ENCODE data around the gene SMIM12. TPM values are rescaled to one million over a fixed set of nuclear protein-coding genes. Genes with fewer than 3 reads are reported as not detected.

The SMIM12 gene
- total RNA-seq, 1 experiment from 2014 or later = 35.8 TPM

DNA sequence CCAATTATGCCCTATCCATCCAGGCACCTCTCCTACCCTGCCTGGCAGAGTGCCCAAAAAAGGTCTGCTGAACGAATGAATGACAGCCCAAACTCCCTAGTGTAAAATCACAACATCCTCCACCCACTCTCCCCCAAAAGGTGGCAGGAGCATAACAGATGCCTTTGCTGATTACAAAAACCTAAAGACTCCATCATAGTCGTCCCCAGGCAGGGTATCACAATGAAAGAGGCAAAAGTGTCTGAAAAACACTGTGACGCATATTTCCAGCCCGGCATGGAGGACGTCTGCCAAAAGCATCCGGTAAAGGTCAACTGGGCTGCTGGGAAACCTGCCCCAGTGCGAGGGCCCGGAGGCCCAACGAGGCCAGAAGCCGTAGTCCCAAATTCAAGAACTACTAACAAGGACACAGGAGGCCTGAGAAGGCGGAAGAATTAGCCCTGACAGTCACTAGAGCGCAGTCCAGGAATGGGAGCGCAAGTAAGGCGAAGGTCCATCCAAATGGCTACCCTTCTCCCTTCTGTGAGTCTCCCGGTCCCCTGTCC lies 576 bp downstream of the SMIM12 start:
- peak; percentile 6 for DNase-seq
- peak overlapping the region; percentile 75 for H3K27ac Mint-ChIP-seq (ENCODE audit: unreplicated experiment)
- TF ChIP-seq, protein P1, sequence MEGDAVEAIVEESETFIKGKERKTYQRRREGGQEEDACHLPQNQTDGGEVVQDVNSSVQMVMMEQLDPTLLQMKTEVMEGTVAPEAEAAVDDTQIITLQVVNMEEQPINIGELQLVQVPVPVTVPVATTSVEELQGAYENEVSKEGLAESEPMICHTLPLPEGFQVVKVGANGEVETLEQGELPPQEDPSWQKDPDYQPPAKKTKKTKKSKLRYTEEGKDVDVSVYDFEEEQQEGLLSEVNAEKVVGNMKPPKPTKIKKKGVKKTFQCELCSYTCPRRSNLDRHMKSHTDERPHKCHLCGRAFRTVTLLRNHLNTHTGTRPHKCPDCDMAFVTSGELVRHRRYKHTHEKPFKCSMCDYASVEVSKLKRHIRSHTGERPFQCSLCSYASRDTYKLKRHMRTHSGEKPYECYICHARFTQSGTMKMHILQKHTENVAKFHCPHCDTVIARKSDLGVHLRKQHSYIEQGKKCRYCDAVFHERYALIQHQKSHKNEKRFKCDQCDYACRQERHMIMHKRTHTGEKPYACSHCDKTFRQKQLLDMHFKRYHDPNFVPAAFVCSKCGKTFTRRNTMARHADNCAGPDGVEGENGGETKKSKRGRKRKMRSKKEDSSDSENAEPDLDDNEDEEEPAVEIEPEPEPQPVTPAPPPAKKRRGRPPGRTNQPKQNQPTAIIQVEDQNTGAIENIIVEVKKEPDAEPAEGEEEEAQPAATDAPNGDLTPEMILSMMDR (IDR thresholded peaks at IDR 0.05; ENCODE audit: unreplicated experiment) = no peak
- CTCF ChIA-PET = interaction anchor here (0.8 to 1.5 kb wide), 7 partner anchors 24 to 173 kb away, joined by 3 to 6 read pairs (median 5); partner anchors contain the start of genes TMEM35B and ZMYM6
- peaks cover 38% of the 10 kb centered on the region for H3K36me3 Mint-ChIP-seq (ENCODE audit: insufficient read depth, unreplicated experiment)
- no peaks in the 10 kb centered on the region for H3K9me3 Mint-ChIP-seq (ENCODE audit: low read depth, unreplicated experiment)
- peaks cover 24% of the 10 kb centered on the region for H3K27me3 Mint-ChIP-seq (ENCODE audit: unreplicated experiment)
- peaks cover 19% of the 10 kb centered on the region for H3K4me1 Mint-ChIP-seq (ENCODE audit: low read depth, unreplicated experiment)
- intact Hi-C loops (cut with micrococcal nuclease; ENCODE audit: unreplicated experiment) = loop anchor here (10.0 kb wide), 1 partner anchor 126 kb away; the partner anchor contains the start of gene TMEM35B
- H3K4me3 Mint-ChIP-seq (ENCODE audit: low read depth, unreplicated experiment) = peak overlapping the region; percentile 92
- no TSS peak for BruUV-seq (replicated peaks)

DNA sequence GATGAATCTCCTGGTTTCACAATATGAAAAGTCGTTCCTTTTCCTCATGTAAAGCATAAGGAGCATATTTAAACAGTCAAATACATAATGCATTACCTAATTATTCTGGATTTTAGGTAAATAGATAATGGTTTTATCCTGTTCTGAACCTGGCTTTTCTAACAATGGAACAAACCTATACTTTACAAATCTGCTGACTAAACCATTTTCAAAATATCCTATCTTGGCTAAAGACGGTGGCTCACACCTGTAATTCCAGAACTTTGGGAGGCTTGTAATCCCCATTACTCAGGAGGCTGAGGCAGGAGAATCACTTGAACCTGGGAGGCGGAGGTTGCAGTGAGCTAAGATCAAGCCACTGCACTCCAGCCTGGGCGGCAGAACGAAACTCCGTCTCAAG lies 2.9 kb downstream of the SMIM12 start:
- BruUV-seq (replicated peaks) = no TSS peak
- Mint-ChIP-seq H3K27ac (ENCODE audit: unreplicated experiment) (no peak overlapping the region), H3K4me1 (ENCODE audit: low read depth, unreplicated experiment) (peaks cover 19% of the 10 kb centered on the region), H3K9me3 (ENCODE audit: low read depth, unreplicated experiment) (no peaks in the 10 kb centered on the region), H3K36me3 (ENCODE audit: insufficient read depth, unreplicated experiment) (peaks cover 50% of the 10 kb centered on the region), H3K4me3 (ENCODE audit: low read depth, unreplicated experiment) (no peak overlapping the region), H3K27me3 (ENCODE audit: unreplicated experiment) (peaks cover under 1% of the 10 kb centered on the region)
- CTCF ChIA-PET = interaction anchor here (0.6 to 0.7 kb wide), 2 partner anchors 114 to 881 kb away, joined by 3 to 6 read pairs; no protein-coding TSS in a partner anchor
- TF ChIP-seq, protein P1 (IDR thresholded peaks at IDR 0.05; ENCODE audit: unreplicated experiment) = no peak
- no peak for DNase-seq
- intact Hi-C loops (cut with micrococcal nuclease; ENCODE audit: unreplicated experiment) = loop anchor here (10.0 kb wide), 1 partner anchor 128 kb away; the partner anchor contains the start of gene TMEM35B

DNA sequence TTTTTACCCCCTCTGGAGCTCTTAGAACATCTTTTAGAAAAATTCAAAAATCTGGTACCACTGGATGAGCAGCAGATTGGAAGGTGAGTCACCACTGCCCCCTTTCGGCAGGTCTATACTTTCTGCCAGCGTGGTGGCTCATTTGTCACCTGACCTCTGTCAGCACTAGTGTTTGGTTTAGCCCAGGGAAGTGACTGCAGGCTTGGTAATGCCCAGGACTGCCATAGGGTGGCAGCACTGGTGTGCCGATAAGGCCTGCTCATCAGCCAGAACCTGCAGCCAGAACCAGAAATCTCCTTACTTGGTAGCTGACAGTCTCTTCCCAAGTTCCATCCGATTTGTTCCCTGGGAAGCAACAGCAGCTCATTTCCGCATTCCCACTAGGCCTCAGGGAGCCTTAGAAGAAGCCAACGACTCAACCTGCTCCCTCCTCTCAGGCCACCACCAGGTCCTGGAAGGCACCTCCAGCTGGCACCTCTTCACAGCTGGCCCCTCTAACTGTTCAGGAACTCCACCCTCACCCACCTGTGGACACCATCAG lies 6.8 kb downstream of the SMIM12 start:
- peaks cover 6% of the 10 kb centered on the region for H3K4me1 Mint-ChIP-seq (ENCODE audit: low read depth, unreplicated experiment)
- no TSS peak for BruUV-seq (replicated peaks)
- CTCF ChIA-PET = interaction anchor here (0.6 to 1.3 kb wide), 6 partner anchors 22 to 684 kb away, joined by 3 to 6 read pairs (median 4); partner anchors contain the start of gene TMEM35B
- H3K4me3 Mint-ChIP-seq (ENCODE audit: low read depth, unreplicated experiment) = no peak overlapping the region
- TF ChIP-seq, protein P1 (IDR thresholded peaks at IDR 0.05; ENCODE audit: unreplicated experiment) = peak; percentile 97
- peaks cover 27% of the 10 kb centered on the region for H3K36me3 Mint-ChIP-seq (ENCODE audit: insufficient read depth, unreplicated experiment)
- H3K9me3 Mint-ChIP-seq (ENCODE audit: low read depth, unreplicated experiment) = no peaks in the 10 kb centered on the region
- intact Hi-C loops (cut with micrococcal nuclease; ENCODE audit: unreplicated experiment) = loop anchor here (1.0 to 10.0 kb wide), 2 partner anchors 66 to 132 kb away; partner anchors contain the start of gene TMEM35B
- no peaks in the 10 kb centered on the region for H3K27me3 Mint-ChIP-seq (ENCODE audit: unreplicated experiment)
- peak; percentile 92 for DNase-seq
- H3K27ac Mint-ChIP-seq (ENCODE audit: unreplicated experiment) = no peak overlapping the region

DNA sequence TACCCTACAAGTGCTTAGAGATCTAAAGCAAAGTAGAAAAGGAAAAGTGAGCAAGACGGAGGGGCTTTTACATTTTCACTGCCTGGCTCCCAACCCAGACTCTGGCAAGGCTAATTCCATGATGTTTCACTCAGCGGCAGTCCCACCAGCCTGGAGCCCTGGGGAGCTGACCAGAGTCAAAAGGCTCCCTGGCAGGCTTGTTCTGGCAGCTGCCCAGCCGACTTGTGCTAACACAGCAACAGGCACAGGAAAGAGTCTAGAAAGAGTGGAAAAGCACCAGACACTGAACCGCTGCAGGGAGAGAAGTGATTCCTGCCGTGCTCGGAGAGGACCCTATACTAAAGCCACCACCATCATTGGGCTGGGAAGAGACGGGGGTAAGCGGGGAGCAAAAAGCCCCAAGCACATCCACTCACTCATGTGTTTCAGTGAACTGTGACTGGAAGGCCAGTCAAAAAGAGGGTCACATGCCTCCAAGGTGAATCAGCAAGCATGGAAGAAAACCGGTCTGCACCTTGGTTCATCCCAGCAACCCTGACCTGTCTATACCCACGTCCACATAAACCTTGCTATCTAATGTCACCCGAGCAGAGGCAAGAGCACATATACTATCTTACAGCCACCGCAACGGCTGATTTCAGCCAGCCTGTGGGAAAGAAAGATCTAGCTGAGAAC lies 8.0 kb downstream of the SMIM12 start:
- Mint-ChIP-seq H3K27ac (ENCODE audit: unreplicated experiment) (no peak overlapping the region), H3K4me1 (ENCODE audit: low read depth, unreplicated experiment) (no peaks in the 10 kb centered on the region), H3K9me3 (ENCODE audit: low read depth, unreplicated experiment) (no peaks in the 10 kb centered on the region), H3K36me3 (ENCODE audit: insufficient read depth, unreplicated experiment) (peaks cover 24% of the 10 kb centered on the region), H3K27me3 (ENCODE audit: unreplicated experiment) (no peaks in the 10 kb centered on the region), H3K4me3 (ENCODE audit: low read depth, unreplicated experiment) (no peak overlapping the region)
- no TSS peak for BruUV-seq (replicated peaks)
- intact Hi-C loops (cut with micrococcal nuclease; ENCODE audit: unreplicated experiment) = loop anchor here (1.0 to 10.0 kb wide), 2 partner anchors 65 to 133 kb away; partner anchors contain the start of gene TMEM35B
- no peak for DNase-seq
- TF ChIP-seq, protein P1 (IDR thresholded peaks at IDR 0.05; ENCODE audit: unreplicated experiment) = no peak
- CTCF ChIA-PET = no interaction called here

Data from Calu3 (cell line).